Gastroesophageal sphincter (tissue), 4 donors: Measurements from ENCODE around the gene EDEM2. TPM values are rescaled to one million over a fixed set of nuclear protein-coding genes. Genes with fewer than 3 reads are reported as not detected.
"Not testable (repeated sequence)": the region's sequence is repeated elsewhere in the genome, so short reads cannot be mapped to it uniquely, and the experiment has no call there.

Source experiments
- ATAC-seq: fragments of 150-250 bp; one replicate; pipeline ENCODE4 v1.9.1; 2016; ENCODE audit warnings: mild to moderate bottlenecking, moderate library complexity
- H3K27ac ChIP-seq, 4 donors: fragments of 200-600 bp; sonication (generic) in 3 of 4; 1 replicate in 3 of 4; 2 replicates in 1 of 4; pipeline ENCODE4 v1.5.1; 2016 to 2019
- H3K27me3 ChIP-seq: fragments of 200-600 bp; sonication (generic); one replicate; pipeline ENCODE4 v1.5.1; 2019
- H3K36me3 ChIP-seq, 2 donors: fragments of 200-600 bp; sonication (generic); one replicate each; pipeline ENCODE4 v1.5.1; 2019; ENCODE audit warnings: control low read depth in 1 of 2
- H3K4me1 ChIP-seq, 3 donors: fragments of 200-600 bp; sonication (generic); 1 replicate in 2 of 3; 2 replicates in 1 of 3; pipeline ENCODE4 v1.5.1; 2016 to 2019; ENCODE audit warnings: control low read depth in 2 of 3
- H3K4me3 ChIP-seq, 2 donors: fragments of 200-600 bp; sonication (generic); one replicate each; pipeline ENCODE4 v1.5.1; 2019; ENCODE audit warnings: mild to moderate bottlenecking in 1 of 2, moderate library complexity in 1 of 2
- H3K9me3 ChIP-seq, 3 donors: fragments of 200-600 bp; sonication (generic); one replicate each; pipeline ENCODE4 v1.5.1; 2017 to 2019; ENCODE audit warnings: control low read depth in 2 of 3
- EP300 ChIP-seq: sonication (generic); formaldehyde crosslinking; IDR thresholded peaks from one replicate; pipeline ENCODE4 v1.6.1; 2017; ENCODE audit warnings: antibody characterized with exemption, mild to moderate bottlenecking
- POLR2A ChIP-seq, 2 donors: fragments of 450-650 bp; IDR thresholded peaks; one replicate each; pipeline ENCODE4 v1.6.1; 2017; ENCODE audit warnings: antibody characterized with exemption in 2 of 2, mild to moderate bottlenecking in 2 of 2, moderate library complexity in 1 of 2
- POLR2AphosphoS5 ChIP-seq: sonication (generic); formaldehyde crosslinking; IDR thresholded peaks from one replicate; pipeline ENCODE4 v1.6.1; 2017; ENCODE audit warnings: antibody characterized with exemption
- WGBS, 2 donors: methylation state at CpG; one replicate each; pipeline ENCODE4 v1.1.5; 2018; ENCODE audit warnings: low coverage in 1 of 2; 5-methylcytosine and 5-hydroxymethylcytosine counted together
- total RNA-seq, 4 donors: library from RNA; depleted of rRNA; stranded (reverse); fragments of >200 nt; gene quantifications; one replicate each; pipeline ENCODE4 v1.1.0, GENCODE V29; 2016
- TF ChIP-seq, protein P1 (sequence below), 4 experiments: fragments of 200-600 bp in 2 of 4; fragments of 450-650 bp in 2 of 4; sonication (generic) in 1 of 4; IDR thresholded peaks; one replicate each; pipeline ENCODE4 v1.5.1; 2017 to 2019; ENCODE audit warnings: antibody characterized with exemption in 4 of 4, mild to moderate bottlenecking in 2 of 4, moderate library complexity in 2 of 4

The EDEM2 gene
- total RNA-seq, 4 donors from 2014 or later, result 11.2 to 18.9 (median 13.5) TPM

DNA sequence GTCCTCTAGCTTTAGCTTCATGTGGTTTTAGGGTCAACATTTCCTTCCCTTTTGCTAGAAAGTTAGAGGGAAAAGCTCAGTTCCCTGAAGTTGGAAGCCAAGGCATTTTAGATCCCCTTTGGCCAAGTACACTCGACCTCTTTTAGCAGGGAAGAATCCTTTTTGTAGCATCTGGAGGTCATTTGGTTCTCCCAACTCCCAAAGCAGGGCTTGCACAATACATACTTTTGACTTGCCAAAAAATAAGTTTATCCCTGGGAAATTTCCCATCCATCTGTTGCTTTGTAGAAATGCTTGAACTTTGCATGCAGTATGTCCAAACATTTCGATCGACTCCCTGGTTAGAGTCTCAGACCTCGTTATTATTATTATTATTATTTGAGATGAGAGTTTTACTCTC is 4.6 kb upstream of the EDEM2 start:
- H3K4me1 ChIP-seq, result peaks cover 0 to 17% (median under 1%) of the 10 kb centered on the region in 3 donors
- no peaks in the 10 kb centered on the region for H3K27me3 ChIP-seq
- H3K36me3 ChIP-seq, result no peaks in the 10 kb centered on the region
- 32 to 63% methylated on average over 3 to 4 of the region's 4 CpGs for WGBS, 2 donors
- H3K4me3 ChIP-seq, result no peak overlapping the region
- ATAC-seq, result peak; percentile 73
- H3K9me3 ChIP-seq, result no peaks in the 10 kb centered on the region
- TF ChIP-seq EP300, result no peak
- peak; percentile 28 for TF ChIP-seq POLR2AphosphoS5
- H3K27ac ChIP-seq, result peak overlapping the region in 2 of 4 donors; percentile 16 to 49

DNA sequence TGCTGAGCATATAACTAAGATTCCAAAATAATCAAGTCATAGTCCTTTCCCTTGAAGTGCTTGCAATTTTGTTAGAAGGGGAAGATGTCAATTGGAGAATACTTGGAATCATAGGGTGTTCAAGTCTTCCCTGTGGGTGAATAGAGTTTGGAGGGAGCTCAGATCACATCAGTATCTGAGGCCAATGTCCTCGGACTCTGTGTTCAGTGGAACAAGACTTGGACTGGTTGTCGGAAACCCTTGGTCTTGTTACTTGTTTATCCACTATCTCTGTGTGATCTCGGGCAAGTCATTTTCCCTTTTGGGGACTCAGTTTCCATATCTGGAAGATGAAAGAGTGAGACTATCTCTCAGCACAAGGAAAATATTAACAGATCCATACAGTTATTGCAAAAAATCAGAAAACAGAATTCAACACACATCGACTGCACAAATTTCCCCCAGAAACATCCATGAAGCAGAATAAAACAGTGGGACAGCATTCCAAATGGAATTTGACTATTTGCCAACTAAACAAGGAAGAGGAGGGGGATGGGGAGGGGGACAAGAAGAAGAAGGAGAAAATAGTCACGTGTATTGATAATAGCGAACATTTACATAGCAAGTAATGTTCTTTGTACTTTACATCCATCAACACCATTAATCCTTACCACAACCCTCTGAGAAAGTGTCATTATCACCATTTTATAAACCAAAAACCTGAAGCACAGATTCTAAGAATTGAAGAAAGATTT is 3.9 kb upstream of the EDEM2 start:
- ATAC-seq, result no peak
- WGBS, 2 donors, result 75 to 77% methylated on average over 6 of the region's 6 CpGs
- Histone ChIP-seq H3K27ac (no peak overlapping the region), H3K4me1 (peaks cover 0 to 24% (median 7%) of the 10 kb centered on the region in 3 donors), H3K36me3 (no peaks in the 10 kb centered on the region), H3K9me3 (no peaks in the 10 kb centered on the region), H3K27me3 (no peaks in the 10 kb centered on the region), H3K4me3 (no peak overlapping the region)
- TF ChIP-seq POLR2AphosphoS5 (no peak), EP300 (no peak), POLR2A (IDR thresholded peaks at IDR 0.05) (no peak)
- TF ChIP-seq, protein P1, sequence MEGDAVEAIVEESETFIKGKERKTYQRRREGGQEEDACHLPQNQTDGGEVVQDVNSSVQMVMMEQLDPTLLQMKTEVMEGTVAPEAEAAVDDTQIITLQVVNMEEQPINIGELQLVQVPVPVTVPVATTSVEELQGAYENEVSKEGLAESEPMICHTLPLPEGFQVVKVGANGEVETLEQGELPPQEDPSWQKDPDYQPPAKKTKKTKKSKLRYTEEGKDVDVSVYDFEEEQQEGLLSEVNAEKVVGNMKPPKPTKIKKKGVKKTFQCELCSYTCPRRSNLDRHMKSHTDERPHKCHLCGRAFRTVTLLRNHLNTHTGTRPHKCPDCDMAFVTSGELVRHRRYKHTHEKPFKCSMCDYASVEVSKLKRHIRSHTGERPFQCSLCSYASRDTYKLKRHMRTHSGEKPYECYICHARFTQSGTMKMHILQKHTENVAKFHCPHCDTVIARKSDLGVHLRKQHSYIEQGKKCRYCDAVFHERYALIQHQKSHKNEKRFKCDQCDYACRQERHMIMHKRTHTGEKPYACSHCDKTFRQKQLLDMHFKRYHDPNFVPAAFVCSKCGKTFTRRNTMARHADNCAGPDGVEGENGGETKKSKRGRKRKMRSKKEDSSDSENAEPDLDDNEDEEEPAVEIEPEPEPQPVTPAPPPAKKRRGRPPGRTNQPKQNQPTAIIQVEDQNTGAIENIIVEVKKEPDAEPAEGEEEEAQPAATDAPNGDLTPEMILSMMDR (IDR thresholded peaks at IDR 0.05), result no peak

GRCh38 chr20:35147575-35148071 is 487 bp upstream of the EDEM2 start:
- Histone ChIP-seq H3K4me3 (peak overlapping the region; percentile 76 to 81), H3K4me1 (peaks cover 0 to 39% (median 14%) of the 10 kb centered on the region in 3 donors), H3K36me3 (peaks cover 0 to 22% of the 10 kb centered on the region in 2 donors), H3K27ac (peak overlapping the region; percentile 24 to 83 (median 80))
- ATAC-seq, H3K9me3 ChIP-seq, H3K27me3 ChIP-seq: not testable (repeated sequence)
- 3 to 4% methylated on average over 15 to 17 of the region's 19 CpGs for WGBS, 2 donors

DNA sequence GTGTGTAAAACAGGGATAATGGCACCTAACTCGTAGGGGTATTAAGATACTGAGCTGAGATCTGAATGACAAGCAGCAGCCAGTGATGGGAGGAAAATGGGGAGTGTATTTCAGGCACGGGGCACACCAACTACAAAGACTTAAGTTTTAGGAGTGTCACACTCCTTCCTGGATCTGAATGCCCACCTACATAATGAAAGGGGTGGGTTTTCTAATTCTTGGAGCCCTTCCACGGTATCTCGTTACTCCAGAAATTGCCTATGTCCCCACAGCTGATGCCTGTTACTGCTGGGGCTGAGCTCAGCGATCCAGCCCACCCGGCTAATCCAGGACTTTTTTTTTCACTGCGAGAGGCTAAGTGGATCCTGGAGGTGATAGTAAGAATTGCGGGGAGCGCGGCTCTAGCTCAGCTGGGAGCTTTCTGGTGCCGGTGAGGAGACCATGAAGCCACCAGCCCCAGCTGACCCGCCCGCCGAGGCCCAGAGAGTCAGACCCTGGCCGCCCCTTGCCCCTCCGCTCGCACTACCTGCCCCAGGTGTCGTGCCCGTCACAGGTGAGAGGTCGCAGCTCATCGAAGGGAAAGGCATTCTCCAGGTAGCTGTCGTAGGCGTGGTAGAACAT is 727 bp downstream of the EDEM2 start:
- WGBS, 2 donors, result 6 to 21% methylated on average over 5 to 12 of the region's 23 CpGs
- peak overlapping the region; percentile 76 to 81 for H3K4me3 ChIP-seq
- no peaks in the 10 kb centered on the region for H3K27me3 ChIP-seq
- TF ChIP-seq, protein P1 (IDR thresholded peaks at IDR 0.05), result peak in 2 of 4 experiments; percentile 6 to 35
- no peak for TF ChIP-seq POLR2A (IDR thresholded peaks at IDR 0.05)
- peaks cover 0 to 39% (median 14%) of the 10 kb centered on the region in 3 donors for H3K4me1 ChIP-seq
- no peaks in the 10 kb centered on the region for H3K9me3 ChIP-seq
- H3K36me3 ChIP-seq, result peaks cover 0 to 34% of the 10 kb centered on the region in 2 donors
- ATAC-seq, result no peak
- H3K27ac ChIP-seq, result peak overlapping the region in 3 of 4 donors; percentile 80 to 83 (median 81)

GRCh38 chr20:35145141-35145564 is 2.0 kb downstream of the EDEM2 start:
- H3K27me3 ChIP-seq, result no peaks in the 10 kb centered on the region
- peak; percentile 51 for ATAC-seq
- H3K4me1 ChIP-seq, result peaks cover 0 to 33% (median 14%) of the 10 kb centered on the region in 3 donors
- peak overlapping the region in 3 of 4 donors; percentile 24 to 42 (median 29) for H3K27ac ChIP-seq
- TF ChIP-seq POLR2AphosphoS5 (no peak), POLR2A (IDR thresholded peaks at IDR 0.05) (no peak), EP300 (no peak)
- TF ChIP-seq, protein P1 (IDR thresholded peaks at IDR 0.05), result peak in 3 of 4 experiments; percentile 47 to 67 (median 47)
- 23 to 37% methylated on average over 2 of the region's 2 CpGs for WGBS, 2 donors
- H3K36me3 ChIP-seq, result peaks cover 0 to 42% of the 10 kb centered on the region in 2 donors
- no peaks in the 10 kb centered on the region for H3K9me3 ChIP-seq
- no peak overlapping the region for H3K4me3 ChIP-seq
